C4-2B (cell line): ENCODE measurements around the gene TMEM178A.

Experiments used
- CTCF ChIP-seq: fragments of 450-650 bp; conservative IDR thresholded peaks from 2 replicates; pipeline ENCODE4 v1.5.1; 2017; ENCODE audit warnings: mild to moderate bottlenecking
- ZFX ChIP-seq: fragments of 450-650 bp; IDR thresholded peaks from 2 replicates; pipeline ENCODE4 v1.6.1; 2017

GRCh38 chr2:39664232-39664887 is 1.4 kb upstream of the TMEM178A start:
- TF ChIP-seq CTCF (no peak), ZFX (no peak)
